Stimulated activated CD8-positive, alpha-beta memory T cell treated with anti-CD3 and anti-CD28 coated beads, Interleukin-12 subunit alpha, Interleukin-12 subunit beta, amount 100 ng/mL, for 1 hour (primary cell): ENCODE measurements around the gene FHIT.

Source experiments
- DNase-seq: peaks from one replicate; pipeline ENCODE4 v3.0.0-alpha.2; 2020; ENCODE audit warnings: low read depth

The FHIT gene

DNA sequence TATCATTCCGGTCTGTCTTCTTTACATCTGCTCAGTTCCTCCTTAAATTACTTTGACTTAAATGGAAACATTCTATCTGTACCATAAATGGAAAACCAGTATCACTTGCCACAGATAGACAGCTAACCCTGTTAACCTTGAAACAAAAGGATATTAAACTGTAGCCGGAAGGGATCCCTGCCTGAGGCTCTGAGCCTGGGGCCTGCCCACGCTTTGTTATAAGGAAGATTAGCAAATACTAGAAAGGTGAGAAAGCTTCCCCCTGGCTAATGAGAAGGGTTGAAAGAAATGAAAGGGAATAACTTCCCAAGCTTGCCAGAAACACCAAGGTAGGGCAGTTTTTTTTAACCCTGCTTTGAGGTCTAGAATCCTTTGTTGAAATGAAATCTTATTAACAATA is 927.6 kb downstream of the FHIT start:
- no peak for DNase-seq

DNA sequence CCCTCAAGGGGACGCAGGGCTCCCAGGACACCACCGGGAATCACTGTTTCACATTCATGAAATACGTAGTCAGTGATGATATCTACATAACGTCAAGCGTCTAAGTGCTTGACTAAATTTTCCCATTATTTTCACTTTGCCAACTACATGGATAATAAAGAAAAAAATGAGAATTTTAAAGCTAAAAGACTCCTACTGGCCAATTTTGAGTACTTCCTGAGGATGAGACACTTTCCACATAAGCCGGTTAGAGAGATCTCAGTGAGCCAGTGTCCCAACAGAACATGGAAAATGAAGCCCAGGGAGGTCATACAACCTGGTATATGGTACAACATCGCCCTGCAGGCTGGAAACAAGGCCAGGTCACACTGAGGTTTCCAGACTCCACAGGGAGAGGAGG is 928.1 kb downstream of the FHIT start:
- DNase-seq = no peak

DNA sequence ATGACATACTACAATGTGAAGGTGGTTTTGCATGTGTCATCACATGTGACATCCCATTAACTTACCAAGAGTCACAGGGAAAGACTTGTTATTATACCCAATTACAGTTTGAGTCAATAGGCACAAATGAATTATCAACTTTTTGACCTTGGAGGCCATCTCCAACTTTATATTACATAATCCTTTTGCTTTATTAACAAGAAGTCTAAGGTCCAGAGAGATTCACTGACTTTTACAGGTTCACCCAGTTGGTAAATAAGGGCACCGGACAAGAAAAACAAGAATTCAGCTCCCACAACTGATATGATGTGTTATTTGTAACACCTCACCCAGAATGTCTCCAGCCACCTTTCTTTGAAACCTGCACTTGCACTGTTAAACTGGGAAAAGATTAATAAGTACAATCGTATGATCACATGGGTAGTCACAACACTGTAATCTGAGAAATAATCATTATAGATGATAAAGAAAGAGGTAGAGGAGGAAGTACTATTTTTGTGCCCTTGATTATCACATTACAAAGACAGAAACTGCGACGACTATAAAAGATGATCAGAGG is 928.9 kb downstream of the FHIT start:
- DNase-seq = no peak

DNA sequence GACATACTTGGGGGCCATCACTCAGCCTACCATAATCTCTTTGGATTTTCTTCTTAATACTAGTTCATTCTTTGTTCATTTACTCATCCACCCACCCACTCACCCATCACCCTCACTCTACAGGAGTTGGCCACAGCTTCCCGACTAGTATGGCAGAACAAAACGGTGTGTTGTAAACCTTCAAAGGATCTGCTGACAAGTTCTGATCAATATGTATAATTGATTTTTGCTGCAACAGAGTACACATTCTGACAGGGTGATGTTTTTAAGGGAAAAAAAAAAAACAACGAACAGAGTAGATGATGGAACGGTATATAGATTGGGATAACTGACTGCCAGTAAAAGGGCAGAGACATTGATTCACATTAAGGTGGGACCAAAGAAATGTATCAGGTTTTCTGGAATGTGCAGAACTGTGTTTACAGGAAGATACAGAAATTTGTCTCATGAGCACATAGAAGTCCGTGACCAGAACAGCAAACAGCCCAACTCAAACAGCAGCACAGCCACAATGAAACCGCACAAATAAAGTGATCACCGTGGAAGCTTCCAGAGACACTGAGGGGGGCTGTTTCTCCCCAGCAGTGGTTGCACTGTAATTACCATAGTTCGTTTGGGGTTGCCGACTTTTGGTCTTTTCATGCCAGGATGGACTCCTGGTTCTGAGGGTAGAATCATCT is 931.9 kb downstream of the FHIT start:
- DNase-seq = no peak

DNA sequence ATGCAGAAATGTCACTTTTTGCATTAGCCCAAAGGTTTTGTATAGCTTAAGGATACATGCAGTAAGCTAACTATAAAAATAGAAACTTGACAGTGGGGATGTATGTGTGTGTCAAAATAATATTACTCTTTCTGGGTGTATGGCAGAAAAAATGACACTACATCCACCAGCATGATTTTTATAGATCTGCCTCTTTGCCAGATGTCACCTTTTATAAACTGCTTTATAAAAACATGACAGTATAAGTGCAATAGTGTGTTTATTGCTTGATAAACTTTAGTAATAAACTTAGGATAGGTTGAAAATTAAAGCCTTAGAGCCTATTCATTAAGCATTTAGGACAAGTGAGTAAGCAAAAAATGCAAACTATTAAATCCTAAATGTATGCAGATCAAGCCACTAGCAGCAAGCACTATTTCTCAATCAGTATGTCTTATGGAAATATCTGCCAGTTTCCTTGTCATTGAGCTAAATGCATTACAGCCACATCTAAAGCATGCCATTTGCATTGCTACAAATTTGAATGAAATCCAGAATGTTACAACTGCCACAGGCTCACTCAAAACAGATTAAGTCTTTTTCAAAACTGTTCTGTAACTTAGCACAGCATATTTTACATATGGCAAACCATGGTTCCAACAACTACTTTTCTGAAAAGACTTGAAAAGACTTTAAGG is 935.0 kb downstream of the FHIT start:
- DNase-seq = no peak

DNA sequence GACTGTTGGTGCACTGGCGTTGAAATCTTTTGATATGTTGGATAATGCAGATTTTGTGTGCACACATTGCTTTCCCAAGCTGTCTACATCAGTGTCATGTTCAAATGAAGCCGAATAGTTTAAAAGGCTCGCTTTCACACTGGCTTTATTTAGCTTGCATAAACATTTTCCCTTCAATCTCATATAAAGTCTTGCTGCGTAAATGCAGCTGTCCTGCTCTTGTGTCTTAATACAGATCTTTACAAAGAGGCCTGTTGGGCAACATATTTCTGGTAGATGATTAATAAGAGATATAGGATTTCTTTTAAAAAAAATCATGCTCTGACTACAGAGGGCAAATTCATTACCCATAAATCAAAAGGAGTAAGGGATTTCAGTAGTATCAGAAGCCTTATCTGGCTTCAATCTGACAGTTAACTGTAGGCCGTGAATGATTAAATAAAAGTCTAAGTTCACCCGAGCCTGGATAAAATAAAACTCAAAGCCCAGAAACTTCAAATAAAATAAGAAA is 937.2 kb downstream of the FHIT start:
- DNase-seq = no peak

DNA sequence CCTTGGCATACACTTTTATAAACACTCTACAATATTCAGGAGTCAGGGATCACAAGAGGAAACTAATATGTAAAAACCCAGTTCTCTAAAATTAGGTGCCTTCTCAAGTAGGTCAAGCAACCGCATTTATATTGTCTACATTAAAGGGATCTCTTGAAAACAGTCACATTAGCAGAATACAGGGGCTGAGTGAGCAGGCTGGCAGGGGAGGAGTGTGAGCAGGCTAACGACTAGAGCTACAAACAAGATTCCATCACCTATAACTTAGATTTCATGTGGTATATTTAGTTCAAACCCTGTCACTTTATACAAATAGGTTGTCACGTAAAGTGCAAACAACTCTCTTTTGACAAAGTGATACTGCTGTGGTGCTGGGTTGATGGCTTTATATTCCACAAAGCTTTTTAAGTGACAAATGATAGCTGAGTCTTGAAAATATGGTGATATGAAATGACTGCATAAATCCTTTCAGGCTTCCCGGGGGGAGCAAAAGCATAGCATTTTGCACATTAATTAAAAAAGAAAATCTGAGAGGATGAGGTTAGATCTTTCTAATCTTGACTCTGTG is 937.9 kb downstream of the FHIT start:
- DNase-seq = no peak

DNA sequence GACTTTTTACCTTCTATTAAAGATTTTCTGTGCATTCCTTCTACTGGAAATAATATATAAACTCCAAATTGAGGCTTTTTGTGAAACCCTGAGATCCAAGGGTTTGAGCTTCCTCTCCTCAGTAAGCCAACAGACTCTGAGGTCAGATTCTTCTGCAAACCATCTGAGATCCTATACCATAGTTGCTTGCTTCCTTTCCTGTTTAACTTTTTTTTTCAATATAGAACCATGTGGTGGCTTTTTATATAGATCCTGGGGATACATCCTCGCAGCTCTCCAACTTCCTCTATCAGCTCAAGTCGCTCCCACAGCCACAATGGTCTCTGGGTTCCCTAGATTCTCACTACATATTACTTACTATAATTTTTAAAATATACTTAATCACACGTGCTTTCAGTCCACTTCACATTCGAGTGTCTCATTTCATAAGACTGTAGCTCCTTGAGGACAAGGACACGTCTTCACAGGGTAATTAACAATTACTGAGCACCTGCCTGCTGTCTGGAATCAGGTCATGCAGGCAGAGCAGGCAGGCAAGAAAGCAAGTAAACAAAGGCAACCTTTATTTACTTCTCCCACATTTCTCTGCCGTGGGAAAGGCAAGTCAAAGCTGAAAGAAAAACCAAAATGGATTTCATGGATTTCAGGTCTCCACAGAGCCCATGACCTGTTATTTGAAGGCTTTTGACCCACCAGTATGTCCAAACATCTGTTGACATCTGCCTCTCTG is 941.5 kb downstream of the FHIT start:
- no peak for DNase-seq

DNA sequence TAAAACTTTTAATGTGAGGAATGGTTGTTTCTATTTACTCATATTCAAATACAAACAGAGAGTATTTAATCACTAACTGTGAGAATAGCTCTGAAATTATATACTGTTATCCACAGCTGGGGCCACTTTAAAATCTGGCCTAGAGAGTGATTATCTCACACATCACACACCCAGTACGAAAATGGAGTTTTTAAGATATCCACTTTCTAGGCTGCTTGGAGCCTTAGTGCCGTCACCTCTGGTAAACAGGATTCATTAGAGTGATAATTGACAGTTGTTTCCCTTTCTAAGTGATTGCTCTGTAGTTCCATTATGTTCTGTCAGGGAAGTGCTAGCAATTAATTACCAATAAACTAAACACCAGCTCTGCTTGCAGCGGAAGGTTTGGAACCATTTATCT is 942.4 kb downstream of the FHIT start:
- DNase-seq = no peak

DNA sequence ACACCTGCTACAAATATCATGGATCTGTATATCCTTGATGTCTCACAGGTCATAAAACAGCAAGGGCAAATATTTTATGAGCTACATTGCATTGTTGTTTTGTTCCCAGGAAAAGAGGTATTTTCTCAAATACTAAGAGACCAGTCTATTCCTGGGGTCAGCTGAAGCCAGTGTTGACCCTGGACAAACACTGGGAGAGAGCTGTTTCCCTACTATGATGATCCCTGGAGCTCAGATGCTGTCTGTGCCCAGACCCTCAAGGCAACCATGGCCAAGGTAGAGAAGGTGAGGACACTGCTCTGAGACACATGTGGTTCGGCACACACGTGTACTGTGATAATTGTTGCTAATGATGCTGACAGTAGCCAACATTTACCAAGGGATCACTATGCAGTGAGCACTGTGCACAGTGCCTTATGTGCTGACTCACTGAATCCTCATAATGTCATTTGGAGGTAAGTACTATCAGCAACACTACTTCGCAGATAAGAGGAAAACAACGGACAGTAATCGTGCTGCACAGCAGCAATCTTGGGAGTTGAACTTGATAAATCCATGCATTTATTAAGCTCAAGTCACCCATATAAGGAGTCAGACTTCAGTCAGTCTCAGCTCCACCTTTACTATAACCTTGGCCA is 943.6 kb downstream of the FHIT start:
- DNase-seq = no peak

DNA sequence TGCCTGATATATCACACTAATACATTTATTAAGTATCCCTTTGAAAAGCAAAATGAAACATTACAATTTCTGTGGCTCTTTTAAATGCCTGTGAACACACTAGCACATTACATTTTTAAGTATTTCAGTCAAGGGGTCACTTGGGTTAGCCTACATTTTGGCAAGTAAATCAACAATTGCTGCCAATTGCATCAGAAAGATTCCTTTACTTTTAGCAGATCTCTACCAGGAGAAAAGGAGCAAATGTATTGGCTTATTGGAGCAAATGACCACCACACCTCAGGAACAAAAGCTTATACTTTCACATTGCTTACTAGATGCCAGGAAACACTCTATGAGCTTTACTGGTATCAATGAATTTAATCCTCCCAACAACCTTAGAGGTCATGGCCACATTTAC is 947.1 kb downstream of the FHIT start:
- no peak for DNase-seq

DNA sequence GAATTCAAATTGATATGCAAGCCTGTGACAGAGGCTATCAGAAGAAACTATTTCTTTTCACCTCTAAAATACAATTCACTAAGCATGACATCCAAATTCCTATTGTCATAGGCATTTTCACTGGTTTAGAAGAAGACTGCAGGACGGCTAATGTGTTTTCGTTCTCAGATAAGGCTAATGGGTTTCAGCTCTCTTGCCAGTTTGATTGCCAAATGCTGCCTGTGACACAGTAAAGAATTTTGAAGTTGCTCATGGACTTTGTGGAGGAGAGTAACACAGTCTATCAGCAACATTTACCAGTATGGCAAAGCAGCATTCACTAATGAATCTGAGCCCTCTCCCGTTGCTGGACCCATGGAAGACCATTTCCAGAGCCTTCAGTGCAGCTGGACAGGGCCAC is 948.1 kb downstream of the FHIT start:
- DNase-seq = no peak

DNA sequence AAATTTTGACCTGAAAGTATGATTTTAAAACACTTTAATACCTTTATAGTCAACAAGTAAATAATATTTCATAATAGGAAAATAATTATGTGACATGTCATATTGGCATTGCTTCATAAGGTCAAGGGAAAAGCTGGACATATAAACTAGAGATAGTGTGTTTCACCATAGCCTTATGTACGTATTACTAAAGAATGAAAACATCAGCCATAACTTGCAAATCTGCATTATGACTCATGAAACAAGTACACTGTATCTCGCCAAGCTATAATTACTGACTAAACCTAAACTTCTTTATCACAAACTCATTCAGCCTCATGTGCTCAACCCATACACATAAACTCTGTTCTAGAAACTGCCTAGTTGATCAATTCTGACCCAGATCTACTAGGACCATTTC is 950.1 kb downstream of the FHIT start:
- DNase-seq = no peak

DNA sequence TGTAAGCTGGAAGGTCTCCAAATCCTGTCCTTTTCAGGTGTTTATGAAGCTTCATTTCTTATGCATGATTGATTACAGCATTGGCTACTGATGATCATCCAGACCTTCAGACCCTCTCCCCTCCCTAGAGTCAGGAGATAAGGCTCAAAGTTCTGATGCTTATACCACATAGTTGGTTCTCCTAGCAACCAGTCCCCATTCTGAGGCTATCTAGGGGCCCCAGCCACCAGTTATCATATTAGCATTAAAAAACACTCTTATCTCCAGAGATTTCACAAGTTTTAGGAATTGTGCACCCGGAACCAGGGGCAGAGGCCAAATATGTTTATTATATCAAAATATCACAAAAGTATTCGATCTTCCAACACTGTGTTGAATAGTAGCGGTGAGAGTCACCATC is 953.1 kb downstream of the FHIT start:
- DNase-seq = no peak

DNA sequence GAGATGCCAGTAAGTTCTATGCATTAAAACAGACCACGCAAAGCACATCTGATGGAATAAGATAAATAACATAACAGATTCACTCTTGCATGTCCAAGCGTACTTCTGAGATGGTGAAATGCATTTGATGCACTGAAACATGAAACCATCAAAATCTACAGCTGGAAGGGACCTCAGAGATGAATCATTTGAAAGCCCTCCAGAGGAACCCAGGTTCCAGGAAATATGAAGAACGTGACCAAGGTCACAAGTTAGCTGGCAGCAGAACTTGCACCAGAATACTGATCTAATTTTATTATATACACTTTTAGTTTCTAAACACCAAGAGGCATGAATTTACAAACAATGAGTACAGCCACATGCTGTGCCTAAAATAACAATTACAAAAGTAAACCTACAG is 957.1 kb downstream of the FHIT start:
- no peak for DNase-seq

DNA sequence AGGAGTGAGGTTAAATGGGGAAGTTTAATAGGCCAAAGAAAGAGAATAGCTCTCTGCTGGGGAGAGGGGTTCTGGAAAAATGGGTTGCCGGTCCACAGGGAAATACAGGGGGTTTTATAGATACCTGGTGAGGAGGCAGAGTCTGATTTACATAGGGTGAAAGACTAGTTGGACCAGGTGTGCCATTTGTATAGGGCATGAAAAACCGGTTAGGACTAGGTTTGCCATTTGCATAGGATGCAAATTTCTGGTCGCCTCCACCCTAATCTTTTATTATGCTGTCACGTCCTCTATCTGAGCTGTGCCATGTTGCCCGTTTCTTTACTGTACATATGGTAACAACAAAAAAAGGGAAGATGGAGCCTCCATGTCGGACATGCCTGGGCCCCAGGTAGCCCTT is 960.1 kb downstream of the FHIT start:
- no peak for DNase-seq

DNA sequence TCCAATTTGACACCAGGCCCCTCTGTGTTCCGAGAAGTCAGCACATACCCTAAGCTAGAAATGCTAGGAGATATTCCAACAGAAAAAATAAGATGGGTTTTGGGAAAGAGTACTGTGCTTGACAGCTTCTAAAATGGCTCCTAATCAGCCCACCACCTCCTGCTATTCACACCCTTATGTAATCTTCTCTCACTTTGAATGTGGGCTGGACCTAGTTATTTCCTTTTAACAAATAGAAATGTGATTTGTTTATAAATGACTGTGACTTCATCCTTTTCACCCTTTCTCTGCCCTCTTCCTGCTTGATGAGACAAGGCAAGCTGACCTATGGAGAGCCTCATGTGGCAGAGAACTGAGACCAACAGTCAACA is 961.1 kb downstream of the FHIT start:
- no peak for DNase-seq

DNA sequence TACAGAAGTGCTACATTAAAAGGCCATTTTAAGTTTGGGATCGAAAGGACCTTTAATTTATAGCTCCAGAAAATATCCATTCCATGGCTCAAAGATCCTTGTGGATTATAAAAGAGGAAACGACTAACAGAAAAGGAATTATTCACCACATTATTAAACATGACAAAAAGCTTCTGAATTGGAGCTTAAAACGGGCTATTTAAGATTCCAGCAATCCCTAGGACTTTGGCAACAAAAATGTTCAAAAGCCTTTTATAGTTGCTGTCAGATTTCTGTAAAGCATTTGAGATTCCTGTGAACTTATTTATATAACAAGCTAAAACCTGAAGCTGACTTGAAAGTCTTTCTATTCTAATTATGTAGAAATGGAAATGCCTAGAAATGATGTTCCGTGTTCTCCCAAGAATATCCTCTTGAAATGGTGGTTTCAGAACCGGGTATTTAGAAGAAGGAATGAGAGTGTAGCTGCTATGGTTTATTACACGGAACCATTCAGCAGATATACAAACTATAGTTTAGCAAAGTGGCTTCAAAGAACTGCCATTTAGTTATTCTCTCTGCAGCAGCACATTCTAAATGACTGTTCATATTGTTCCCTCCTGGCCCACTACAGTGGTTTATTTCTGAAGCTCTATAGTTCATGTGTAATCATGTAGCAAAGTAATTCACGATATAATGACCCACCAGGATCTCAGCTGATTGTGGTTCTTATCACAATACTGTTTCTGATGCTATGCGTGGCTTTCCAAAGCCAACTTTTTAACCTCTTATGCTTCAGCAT is 961.7 kb downstream of the FHIT start:
- DNase-seq = no peak

DNA sequence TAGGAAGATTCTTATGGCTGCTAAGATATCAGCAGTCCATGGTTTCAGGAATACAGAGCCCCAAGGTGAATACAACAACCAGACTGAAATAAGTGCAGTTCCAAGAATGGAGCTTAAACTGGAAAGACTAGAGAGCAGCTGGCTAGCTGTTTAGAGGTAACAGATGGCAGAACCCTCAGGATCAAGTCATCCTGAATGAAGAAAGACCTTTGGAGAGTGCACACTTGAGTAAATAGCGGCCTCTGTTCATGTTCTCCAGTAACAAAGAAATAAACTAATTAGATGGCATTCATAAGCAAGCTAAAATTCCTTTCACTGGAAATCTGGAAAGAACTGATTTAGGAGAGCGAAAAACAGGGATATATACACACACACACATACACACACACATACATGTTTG is 968.4 kb downstream of the FHIT start:
- DNase-seq = no peak

DNA sequence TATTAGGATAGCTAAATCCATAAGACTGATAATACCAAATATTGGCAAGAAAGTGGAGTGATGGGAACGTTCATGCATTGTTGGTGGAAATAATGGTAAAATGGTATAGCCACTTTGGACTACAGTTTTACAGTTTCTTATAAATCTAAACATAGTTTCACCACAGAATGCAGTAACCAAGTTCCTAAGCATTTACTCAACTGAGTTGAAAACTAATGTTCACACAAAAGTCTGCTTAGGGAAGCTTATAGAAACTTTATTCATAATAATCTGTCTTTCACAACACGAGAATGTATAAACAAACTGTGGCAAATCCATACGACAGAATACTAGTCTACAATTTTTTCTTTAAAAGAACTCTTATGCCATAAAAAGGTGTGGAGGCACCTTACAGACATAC is 969.3 kb downstream of the FHIT start:
- DNase-seq = no peak

DNA sequence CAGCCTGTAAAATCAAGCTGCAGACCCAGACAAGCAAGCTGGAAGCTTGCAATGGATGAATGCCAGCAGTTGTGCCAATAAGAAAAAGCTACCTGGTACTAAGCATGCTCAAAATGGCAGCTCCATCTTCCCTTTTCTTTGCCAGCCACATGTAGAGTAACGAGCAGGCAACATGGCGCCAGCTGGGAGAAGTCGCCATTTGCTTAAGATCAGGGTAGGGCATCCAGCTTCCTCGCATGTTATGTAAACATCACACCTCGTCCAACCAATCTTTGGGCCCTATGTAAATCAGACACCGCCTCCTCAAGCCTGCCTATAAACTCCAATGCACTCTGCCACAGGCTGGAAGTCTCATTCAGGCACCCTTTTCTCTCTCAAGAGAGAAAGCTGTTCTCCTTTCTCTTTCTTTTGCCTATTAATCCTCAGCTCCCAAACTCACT is 973.9 kb downstream of the FHIT start:
- DNase-seq = no peak
